HG02623 (cell line): Measurements from ENCODE around the gene IMPDH2.
A peak's percentile ranks its signal among the peaks of the same experiment; 100 is the strongest.

Experiments used
- ATAC-seq: cut with Tn5 transposase; IDR thresholded peaks from one replicate; pipeline ENCODE4 v1.9.1; 2021; ENCODE audit warnings: moderate library complexity; ENCODE audit not compliant: unreplicated experiment

The IMPDH2 gene

DNA sequence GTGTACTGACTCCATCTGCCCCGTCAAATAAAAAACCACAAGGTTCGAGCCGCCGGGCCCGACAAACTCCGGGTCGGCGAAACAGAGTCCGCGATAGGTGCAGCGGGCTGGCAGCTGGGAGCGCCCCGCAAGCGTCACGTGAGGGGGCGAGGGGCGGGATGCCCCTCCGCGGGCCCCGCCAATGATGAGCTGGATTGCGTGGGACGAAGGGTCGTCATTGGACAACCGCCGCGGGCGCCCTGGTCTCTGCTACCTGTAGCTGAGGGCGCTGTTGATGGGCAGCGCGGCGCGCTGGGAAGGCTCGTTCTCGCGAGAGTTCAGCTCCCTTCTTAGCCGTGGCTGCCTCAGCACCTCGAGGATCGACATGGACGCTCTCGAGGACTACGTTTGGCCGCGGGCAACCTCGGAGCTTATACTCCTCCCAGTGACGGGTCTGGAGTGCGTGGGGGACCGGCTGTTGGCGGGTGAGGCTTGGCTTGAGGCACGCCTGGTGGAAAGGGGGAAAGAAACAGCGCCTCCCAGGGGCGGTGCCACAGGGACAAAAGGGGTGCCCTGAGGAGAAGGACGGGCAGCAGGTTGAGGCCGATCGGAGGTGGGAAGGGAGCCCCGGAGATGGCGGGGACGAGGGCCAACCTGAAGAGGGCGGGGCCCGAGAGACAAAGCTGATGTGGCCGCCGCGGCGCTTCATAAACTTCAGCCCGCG, 22.0 kb downstream of the IMPDH2 start, which contains the start of gene WDR6:
Gene WDR6, plus strand, starts transcription at position 324 of the 703 bp plus-strand sequence. Its CDS starts 41 bp downstream, at position 365.
- ATAC-seq: peak; percentile 81

DNA sequence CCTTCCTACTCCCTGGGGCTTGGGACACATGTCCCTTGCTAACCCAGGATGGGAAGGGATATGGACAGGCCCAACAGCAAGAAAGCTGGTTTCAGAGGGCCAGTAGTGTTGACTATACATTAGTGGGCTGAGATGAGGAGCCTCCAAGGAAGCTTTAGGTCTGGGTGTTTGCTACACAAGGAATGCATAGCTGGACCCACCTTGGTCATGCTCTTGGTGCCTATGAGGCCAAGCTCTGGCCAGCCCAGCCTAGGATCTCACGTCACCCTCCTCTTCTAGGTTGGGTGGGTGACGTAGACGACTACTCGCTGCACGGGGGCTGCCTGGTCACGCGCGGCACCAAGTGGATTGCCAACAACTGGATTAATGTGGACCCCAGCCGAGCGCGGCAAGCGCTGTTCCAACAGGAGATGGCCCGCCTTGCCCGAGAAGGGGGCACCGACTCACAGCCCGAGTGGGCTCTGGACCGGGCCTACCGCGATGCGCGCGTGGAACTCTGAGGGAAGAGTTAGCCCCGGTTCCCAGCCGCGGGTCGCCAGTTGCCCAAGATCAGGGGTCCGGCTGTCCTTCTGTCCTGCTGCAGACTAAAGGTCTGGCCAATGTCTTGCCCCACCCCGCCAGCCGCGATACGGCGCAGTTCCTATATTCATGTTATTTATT, 22.7 kb downstream of the IMPDH2 start:
- ATAC-seq: peak; percentile 1

- no peak for ATAC-seq
Observed at GRCh38 chr3:49005998-49006397, 23.2 kb downstream of the IMPDH2 start.

- no peak for ATAC-seq
Observed at GRCh38 chr3:49005303-49005680, 23.9 kb downstream of the IMPDH2 start.

GRCh38 chr3:49004352-49005302, 24.6 kb downstream of the IMPDH2 start:
- ATAC-seq: no peak

GRCh38 chr3:49001155-49001554, 28.0 kb downstream of the IMPDH2 start:
- no peak for ATAC-seq

DNA sequence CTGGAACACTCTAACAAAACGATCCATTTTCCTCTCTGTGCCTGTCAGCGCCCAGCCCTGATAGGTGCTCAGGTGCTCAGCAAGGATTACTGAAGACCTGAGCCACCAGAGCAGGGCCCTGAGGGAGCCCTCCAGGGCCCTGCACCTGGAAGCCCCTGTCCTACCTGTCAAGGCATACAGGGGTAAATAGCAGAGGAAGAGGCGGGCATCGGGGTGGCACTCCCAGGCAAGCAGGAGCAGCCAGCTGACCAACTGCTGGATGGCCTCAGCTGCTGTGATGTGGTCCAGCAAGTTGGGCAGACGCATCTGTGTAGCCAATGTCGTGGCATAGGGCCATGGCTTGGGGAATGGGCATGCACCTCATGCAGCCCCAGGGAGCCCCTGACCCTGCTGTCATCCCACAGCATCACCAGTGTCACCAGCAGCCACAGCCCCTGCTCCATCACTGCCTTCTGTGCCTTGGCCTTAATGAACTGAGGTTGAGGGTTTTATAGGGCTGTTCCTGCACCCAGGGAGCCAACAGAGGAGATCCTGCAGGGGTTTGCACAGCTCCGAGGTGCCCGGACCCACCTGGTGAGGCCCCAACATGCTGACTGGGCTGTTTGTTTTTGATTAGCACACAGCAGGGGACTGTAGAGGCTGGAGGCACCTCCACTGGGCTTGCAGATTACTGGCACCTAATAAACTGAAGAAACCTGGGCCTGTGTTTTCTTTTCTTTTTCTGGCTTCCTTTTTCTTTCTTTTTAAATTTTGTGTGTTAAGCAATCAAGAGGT, 29.9 kb downstream of the IMPDH2 start:
- ATAC-seq: no peak

DNA sequence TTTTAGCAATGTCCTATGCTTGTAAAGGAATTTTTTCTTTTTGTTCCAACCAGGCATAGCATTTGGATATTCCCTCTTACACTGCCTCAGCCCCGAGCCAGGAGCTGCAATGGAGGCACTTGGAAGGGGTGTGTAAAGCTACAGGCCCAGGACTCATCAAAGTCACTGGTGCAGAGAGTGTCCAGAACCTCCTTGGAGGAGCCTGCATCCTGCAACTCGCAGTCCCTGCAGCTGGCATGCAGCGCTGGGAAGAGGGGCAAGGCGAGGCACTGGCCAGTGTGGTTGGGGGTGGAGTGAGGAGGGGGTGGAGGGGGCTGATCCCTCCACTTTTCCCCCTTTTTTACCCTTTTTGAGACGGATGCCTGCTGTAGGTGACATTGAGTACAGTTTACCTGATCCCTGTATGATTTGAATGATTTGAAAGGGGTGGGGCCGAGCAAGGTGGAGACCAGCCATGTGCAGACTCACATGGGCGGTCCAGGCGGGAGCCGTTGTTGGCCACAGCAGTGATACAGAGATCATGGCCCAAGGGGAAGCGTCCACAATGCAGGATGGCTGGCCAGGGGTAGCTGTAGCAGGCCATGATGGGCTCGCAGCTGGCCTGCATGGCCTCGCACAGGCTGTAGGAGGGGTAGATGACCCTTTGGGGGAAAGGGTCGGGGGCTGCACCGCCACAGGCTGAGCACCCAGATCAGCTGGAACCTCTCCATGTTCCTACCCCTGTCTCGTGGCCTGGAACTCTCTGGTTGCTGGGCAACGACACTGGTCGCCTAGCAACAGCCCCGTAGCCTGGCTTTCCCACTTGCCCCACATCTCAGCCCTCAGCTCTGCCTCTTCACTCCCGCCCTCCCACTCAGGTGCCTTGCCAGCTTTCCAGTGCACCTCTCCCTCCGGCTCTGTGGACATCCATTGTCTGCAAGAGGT, 31.2 kb downstream of the IMPDH2 start:
- no peak for ATAC-seq

- ATAC-seq: no peak
Observed at GRCh38 chr3:48997102-48997635, 32.0 kb downstream of the IMPDH2 start.

- ATAC-seq: no peak
Observed at GRCh38 chr3:48996640-48997039, 32.6 kb downstream of the IMPDH2 start.

DNA sequence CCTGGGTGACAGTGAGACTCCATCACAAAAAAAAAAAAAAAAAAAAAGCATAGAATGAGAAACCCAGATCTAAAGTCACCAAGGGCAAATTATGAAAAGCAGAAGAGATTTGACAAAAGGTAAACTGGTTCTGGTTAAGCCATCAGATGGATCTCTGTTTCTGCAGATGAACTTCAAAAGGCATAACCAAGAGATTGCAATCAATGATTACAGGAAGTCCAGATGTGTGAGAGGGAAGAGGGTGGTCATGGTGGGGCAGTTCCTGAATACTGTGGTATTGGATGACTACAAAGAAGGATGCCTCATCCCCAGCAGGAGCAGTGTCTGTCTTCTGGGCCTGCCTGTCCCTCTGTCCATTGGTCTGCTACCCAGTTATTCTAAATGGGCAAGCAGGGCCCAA, 35.4 kb downstream of the IMPDH2 start:
- ATAC-seq: no peak

DNA sequence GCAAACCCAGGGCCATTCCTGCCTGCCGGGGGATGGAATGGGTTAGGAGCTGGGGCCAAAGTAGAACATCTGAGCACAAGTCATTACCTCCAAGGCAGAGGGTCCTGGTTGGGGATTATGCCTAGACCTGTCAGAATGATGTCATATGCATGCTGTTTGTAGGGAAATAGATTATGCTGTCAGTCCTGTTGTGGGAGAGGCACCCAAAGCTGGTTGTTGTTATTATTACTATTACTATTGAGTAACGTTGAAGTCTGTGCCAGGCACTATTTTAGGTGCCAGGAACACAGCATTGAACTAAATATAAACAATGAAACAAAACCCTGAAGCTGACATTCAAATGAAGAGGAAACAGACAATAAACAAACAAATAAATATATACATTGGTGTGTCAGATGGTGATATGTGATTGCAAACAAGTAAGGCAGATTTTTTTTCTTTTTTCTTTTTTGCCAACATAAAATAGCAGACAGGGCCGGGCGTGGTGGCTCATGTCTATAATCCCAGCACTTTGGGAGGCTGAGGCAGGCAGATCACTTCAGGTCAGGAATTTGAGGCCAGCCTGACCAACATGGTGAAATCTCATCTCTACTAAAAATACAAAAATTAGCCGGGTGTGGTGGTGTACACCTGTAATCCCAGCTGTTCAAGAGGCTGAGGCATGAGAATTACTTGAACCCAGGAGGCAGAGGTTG, 37.2 kb downstream of the IMPDH2 start:
- no peak for ATAC-seq

DNA sequence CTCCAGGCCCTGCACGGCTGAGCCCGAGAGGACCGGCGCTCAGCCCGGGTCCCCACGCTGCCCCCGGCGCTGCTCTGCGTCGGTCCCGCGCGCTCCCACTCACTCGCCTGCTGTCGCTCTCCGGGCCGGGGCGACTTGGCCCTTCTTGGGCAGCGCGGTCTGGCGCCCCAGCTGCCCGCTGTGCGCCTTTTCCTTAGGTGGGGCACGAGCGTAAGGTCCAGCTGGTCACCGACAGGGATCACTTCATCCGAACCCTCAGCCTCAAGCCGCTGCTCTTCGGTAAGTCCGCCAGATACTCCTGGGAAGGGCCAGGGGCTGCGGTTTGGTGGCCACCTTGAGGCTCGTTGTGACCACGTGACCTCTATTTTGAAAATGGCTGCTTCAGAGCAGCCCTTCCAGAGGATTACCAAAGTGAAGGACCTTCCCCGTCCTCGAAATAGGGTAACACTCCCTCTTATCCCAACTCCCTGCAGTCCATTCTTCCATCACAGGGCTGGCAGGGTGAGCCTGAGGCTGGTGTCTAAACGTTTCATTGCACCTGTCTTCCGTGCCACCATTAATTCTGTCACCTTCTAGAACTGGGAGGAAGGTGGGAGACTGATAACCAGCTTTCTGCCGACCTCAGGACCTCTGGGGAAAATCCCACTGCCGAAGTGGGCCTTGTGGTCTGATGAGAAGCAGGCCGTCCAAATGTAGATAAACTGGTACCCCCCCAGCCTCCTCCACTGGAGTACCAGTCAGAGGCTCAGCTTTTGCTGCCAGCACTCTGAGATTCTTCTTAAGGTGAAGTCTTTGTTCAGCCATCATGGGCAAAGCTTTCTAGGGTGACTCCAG, 38.3 kb downstream of the IMPDH2 start:
- no peak for ATAC-seq

- ATAC-seq: peak; percentile 41
Observed at GRCh38 chr3:48989796-48990635, 39.2 kb downstream of the IMPDH2 start, which contains the start of gene P4HTM. TSS of gene P4HTM (plus strand) at chr3:48990241. CDS start at chr3:48990257, 16 bp downstream.

- ATAC-seq: no peak
Observed at GRCh38 chr3:48989126-48989795, 39.9 kb downstream of the IMPDH2 start.

- no peak for ATAC-seq
Observed at GRCh38 chr3:48985831-48986376, 43.3 kb downstream of the IMPDH2 start.
